HG03575 (cell line): ENCODE measurements around the gene ENDOG.
"Not testable (repeated sequence)": the region's sequence is repeated elsewhere in the genome, so short reads cannot be mapped to it uniquely, and the experiment has no call there.

Experiments
- ATAC-seq: cut with Tn5 transposase; IDR thresholded peaks from one replicate; pipeline ENCODE4 v1.9.1; 2021; ENCODE audit not compliant: unreplicated experiment, insufficient number of reproducible peaks, low FRiP score; ENCODE audit errors: extremely low read depth

Gene ENDOG

GRCh38 chr9:128824911-128825310, 6.6 kb downstream of the ENDOG start:
- ATAC-seq, result no peak

- ATAC-seq, result no peak
Observed at GRCh38 chr9:128825923-128826700, 7.8 kb downstream of the ENDOG start.

- no peak for ATAC-seq
Observed at GRCh38 chr9:128828267-128828666, 10.0 kb downstream of the ENDOG start.

- no peak for ATAC-seq
Observed at GRCh38 chr9:128828719-128829452, 10.6 kb downstream of the ENDOG start.

GRCh38 chr9:128829477-128830251, 11.4 kb downstream of the ENDOG start, which contains the start of gene SPOUT1:
Gene SPOUT1 (minus strand): TSS chr9:128829794. CDS start chr9:128829780, 14 bp downstream.
- peak; percentile 64 for ATAC-seq

- no peak for ATAC-seq
Observed at GRCh38 chr9:128833696-128834095, 15.4 kb downstream of the ENDOG start.

- ATAC-seq, result no peak
Observed at GRCh38 chr9:128835246-128836210, 17.2 kb downstream of the ENDOG start.

- no peak for ATAC-seq
Observed at GRCh38 chr9:128836509-128837145, 18.3 kb downstream of the ENDOG start.

- no peak for ATAC-seq
Observed at GRCh38 chr9:128838338-128838737, 20.0 kb downstream of the ENDOG start.

GRCh38 chr9:128840524-128840923, 22.2 kb downstream of the ENDOG start:
- no peak for ATAC-seq

GRCh38 chr9:128841694-128842492, 23.6 kb downstream of the ENDOG start:
- no peak for ATAC-seq

GRCh38 chr9:128843171-128843570, 24.9 kb downstream of the ENDOG start:
- ATAC-seq, result not testable (repeated sequence)

GRCh38 chr9:128845186-128845931, 27.1 kb downstream of the ENDOG start:
- ATAC-seq, result no peak

GRCh38 chr9:128846680-128847030, 28.4 kb downstream of the ENDOG start:
- no peak for ATAC-seq

- ATAC-seq, result no peak
Observed at GRCh38 chr9:128847803-128848202, 29.5 kb downstream of the ENDOG start.

- ATAC-seq, result not testable (repeated sequence)
Observed at GRCh38 chr9:128851024-128851423, 32.7 kb downstream of the ENDOG start.
